ENCODE data around the gene ARHGEF26.

GRCh38 chr3:154224866-154225265 lies 103.7 kb downstream of the ARHGEF26 start:
- TF ChIP-seq POLR2A (IDR thresholded peaks at IDR 0.05) (no peak), CTCF (IDR thresholded peaks at IDR 0.05) (no peak), POLR2AphosphoS5 (IDR thresholded peaks at IDR 0.05) (no peak)
